Neural progenitor cell (in vitro differentiated cells): Measurements from ENCODE around the gene RNF111. TPM values are rescaled to one million over a fixed set of nuclear protein-coding genes. Genes with fewer than 3 reads are reported as not detected.

Experiments used
- DNase-seq: peaks from one replicate; pipeline ENCODE4 v3.0.0-alpha.2; 2016; ENCODE audit warnings: low spot score
- H2AFZ ChIP-seq: fragments of 200-600 bp; sonication (generic); replicated peaks from 2 replicates; pipeline ENCODE4 v1.6.1; 2016; ENCODE audit warnings: antibody characterized with exemption
- H3F3A ChIP-seq: fragments of 200-600 bp; sonication (generic); 2 replicates; pipeline ENCODE4 v1.6.1; 2016; ENCODE audit warnings: antibody characterized with exemption, low read depth
- H3K27ac ChIP-seq: fragments of 200-600 bp; sonication (generic); 2 replicates; pipeline ENCODE4 v1.5.1; 2016; ENCODE audit warnings: mild to moderate bottlenecking
- H3K27me3 ChIP-seq: fragments of 200-600 bp; sonication (generic); 2 replicates; pipeline ENCODE4 v1.6.1; 2016; ENCODE audit warnings: mild to moderate bottlenecking, moderate library complexity
- H3K36me3 ChIP-seq: fragments of 200-600 bp; sonication (generic); 2 replicates; pipeline ENCODE4 v1.5.1; 2016
- H3K4me1 ChIP-seq: fragments of 200-600 bp; sonication (generic); 2 replicates; pipeline ENCODE4 v1.6.1; 2016; ENCODE audit warnings: mixed run types
- H3K4me2 ChIP-seq: fragments of 200-600 bp; sonication (generic); 2 replicates; pipeline ENCODE4 v1.6.1; 2016
- H3K4me3 ChIP-seq: fragments of 200-600 bp; sonication (generic); 2 replicates; pipeline ENCODE4 v1.5.1; 2016
- H3K79me2 ChIP-seq: fragments of 200-600 bp; sonication (generic); 2 replicates; pipeline ENCODE4 v1.6.1; 2016; ENCODE audit warnings: low read depth
- H3K9ac ChIP-seq: fragments of 200-600 bp; sonication (generic); 2 replicates; pipeline ENCODE4 v1.6.1; 2016
- H3K9me3 ChIP-seq: fragments of 200-600 bp; sonication (generic); 2 replicates; pipeline ENCODE4 v1.5.1; 2016; ENCODE audit warnings: low read depth
- H4K20me1 ChIP-seq: fragments of 200-600 bp; sonication (generic); 2 replicates; pipeline ENCODE4 v1.6.1; 2016; ENCODE audit warnings: low read depth
- H3K27ac Mint-ChIP-seq: 3 replicates; pipeline ENCODE4 v1.8.0; 2021; ENCODE audit warnings: mixed read lengths
- H3K27me3 Mint-ChIP-seq: 2 replicates; pipeline ENCODE4 v1.8.0; 2022; ENCODE audit warnings: low read depth, mild to moderate bottlenecking, inconsistent platforms, moderate library complexity, mixed read lengths; ENCODE audit not compliant: insufficient read depth
- H3K36me3 Mint-ChIP-seq: 3 replicates; pipeline ENCODE4 v1.8.0; 2021; ENCODE audit warnings: mixed read lengths
- H3K4me1 Mint-ChIP-seq: 3 replicates; pipeline ENCODE4 v1.8.0; 2021; ENCODE audit warnings: mixed read lengths
- H3K4me3 Mint-ChIP-seq: 3 replicates; pipeline ENCODE4 v1.8.0; 2021; ENCODE audit warnings: mild to moderate bottlenecking, moderate library complexity, mixed read lengths
- H3K9me3 Mint-ChIP-seq: 3 replicates; pipeline ENCODE4 v1.8.0; 2020; ENCODE audit warnings: mixed read lengths
- EZH2 ChIP-seq: fragments of 200-600 bp; sonication (generic); IDR thresholded peaks from 2 replicates; pipeline ENCODE4 v1.6.1; 2017; ENCODE audit warnings: antibody characterized with exemption, mild to moderate bottlenecking, moderate library complexity
- EZH2phosphoT487 ChIP-seq: fragments of 200-600 bp; sonication (generic); IDR thresholded peaks from 2 replicates; pipeline ENCODE4 v1.6.1; 2017; ENCODE audit warnings: antibody characterized with exemption
- total RNA-seq: library from RNA; depleted of rRNA; stranded (reverse); fragments of >200 nt; gene quantifications from 2 replicates; pipeline ENCODE4 v1.2.3, GENCODE V29; 2015; ENCODE audit warnings: low replicate concordance
- TF ChIP-seq, protein P1 (sequence below): fragments of 200-600 bp; sonication (generic); IDR thresholded peaks from 2 replicates; pipeline ENCODE4 v1.5.1; 2017; ENCODE audit warnings: antibody characterized with exemption, mild to moderate bottlenecking

Gene RNF111
- total RNA-seq, 1 donor from 2014 or later, result 32.3 TPM

DNA sequence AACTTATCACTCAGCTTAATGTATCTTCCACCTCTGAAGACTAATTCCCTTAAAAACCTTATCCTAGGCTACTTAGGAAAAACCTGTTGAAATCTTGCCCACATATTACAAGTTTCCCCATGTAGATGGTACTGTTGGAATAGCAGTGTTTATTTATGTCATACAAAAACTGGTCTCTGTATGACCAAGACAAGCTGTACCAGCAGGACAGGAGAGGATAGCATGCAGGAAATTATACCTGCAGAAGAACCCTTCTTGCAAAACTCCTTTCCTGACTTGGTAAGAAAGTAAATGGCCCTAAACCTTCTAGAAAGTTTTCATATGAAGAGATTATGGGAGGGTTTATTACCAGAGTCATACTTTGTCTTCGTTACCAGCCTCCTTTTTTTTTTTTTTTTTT, 25.3 kb upstream of the RNF111 start:
- H3K4me2 ChIP-seq, result no peak overlapping the region
- no peaks in the 10 kb centered on the region for H3K9me3 ChIP-seq
- Mint-ChIP-seq H3K4me1 (no peaks in the 10 kb centered on the region), H3K36me3 (no peaks in the 10 kb centered on the region), H3K27ac (no peak overlapping the region), H3K4me3 (no peak overlapping the region), H3K27me3 (no peaks in the 10 kb centered on the region), H3K9me3 (no peaks in the 10 kb centered on the region)
- no peaks in the 10 kb centered on the region for H3F3A ChIP-seq
- no peak overlapping the region for H3K4me3 ChIP-seq
- TF ChIP-seq, protein P1, sequence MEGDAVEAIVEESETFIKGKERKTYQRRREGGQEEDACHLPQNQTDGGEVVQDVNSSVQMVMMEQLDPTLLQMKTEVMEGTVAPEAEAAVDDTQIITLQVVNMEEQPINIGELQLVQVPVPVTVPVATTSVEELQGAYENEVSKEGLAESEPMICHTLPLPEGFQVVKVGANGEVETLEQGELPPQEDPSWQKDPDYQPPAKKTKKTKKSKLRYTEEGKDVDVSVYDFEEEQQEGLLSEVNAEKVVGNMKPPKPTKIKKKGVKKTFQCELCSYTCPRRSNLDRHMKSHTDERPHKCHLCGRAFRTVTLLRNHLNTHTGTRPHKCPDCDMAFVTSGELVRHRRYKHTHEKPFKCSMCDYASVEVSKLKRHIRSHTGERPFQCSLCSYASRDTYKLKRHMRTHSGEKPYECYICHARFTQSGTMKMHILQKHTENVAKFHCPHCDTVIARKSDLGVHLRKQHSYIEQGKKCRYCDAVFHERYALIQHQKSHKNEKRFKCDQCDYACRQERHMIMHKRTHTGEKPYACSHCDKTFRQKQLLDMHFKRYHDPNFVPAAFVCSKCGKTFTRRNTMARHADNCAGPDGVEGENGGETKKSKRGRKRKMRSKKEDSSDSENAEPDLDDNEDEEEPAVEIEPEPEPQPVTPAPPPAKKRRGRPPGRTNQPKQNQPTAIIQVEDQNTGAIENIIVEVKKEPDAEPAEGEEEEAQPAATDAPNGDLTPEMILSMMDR, result no peak
- TF ChIP-seq EZH2phosphoT487 (no peak), EZH2 (no peak)
- H3K27me3 ChIP-seq, result no peaks in the 10 kb centered on the region
- H2AFZ ChIP-seq, result no peak overlapping the region
- no peaks in the 10 kb centered on the region for H3K79me2 ChIP-seq
- H4K20me1 ChIP-seq, result no peaks in the 10 kb centered on the region
- no peak for DNase-seq
- H3K4me1 ChIP-seq, result no peaks in the 10 kb centered on the region
- no peak overlapping the region for H3K27ac ChIP-seq
- H3K9ac ChIP-seq, result no peak overlapping the region
- no peaks in the 10 kb centered on the region for H3K36me3 ChIP-seq

DNA sequence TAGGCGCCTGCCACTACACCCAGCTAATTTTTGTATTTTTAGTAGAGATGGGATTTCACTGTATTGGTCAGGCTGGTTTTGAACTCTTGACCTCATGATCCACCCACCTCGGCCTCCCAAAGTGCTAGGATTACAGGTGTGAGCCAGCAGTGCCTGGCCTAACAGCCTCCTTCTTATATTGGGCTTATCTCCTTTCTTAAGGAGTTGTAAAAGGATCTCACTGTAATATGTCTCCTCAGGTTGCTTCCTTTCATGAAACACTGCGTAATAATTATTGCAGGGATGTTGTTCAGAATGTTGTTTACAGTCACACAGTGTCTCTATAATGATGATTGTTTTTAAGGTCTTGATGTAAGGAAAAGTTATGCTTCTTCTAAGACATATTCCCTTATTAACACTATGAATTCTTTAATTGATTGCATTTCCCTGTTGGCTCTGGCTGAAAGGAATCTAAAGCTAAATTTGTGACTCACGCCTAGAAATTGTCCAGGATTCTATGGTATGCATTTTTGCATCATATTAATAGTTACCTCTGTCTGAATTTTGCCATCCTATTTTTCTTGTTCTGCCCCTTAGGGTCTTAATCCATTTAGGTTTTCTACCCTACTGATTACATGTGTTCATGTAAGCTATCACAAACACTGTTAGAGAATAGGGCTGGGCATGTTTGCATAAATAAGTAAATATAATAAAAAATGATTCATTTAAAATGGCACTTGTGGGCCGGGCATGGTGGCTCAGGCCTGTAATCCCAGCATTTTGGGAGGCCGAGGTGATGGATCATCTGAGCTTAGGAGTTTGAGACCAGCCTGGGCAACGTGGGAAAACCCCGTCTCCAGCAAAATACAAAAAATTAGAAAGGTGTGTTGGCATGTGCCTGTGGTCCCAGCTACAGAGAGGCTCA, 24.5 kb upstream of the RNF111 start:
- no peak for TF ChIP-seq EZH2
- TF ChIP-seq, protein P1, result no peak
- TF ChIP-seq EZH2phosphoT487, result no peak
- no peaks in the 10 kb centered on the region for H3K36me3 ChIP-seq
- no peak overlapping the region for H3K27ac ChIP-seq
- H3K4me2 ChIP-seq, result no peak overlapping the region
- Mint-ChIP-seq H3K27ac (no peak overlapping the region), H3K4me3 (no peak overlapping the region), H3K36me3 (no peaks in the 10 kb centered on the region), H3K4me1 (no peaks in the 10 kb centered on the region), H3K9me3 (no peaks in the 10 kb centered on the region), H3K27me3 (no peaks in the 10 kb centered on the region)
- no peaks in the 10 kb centered on the region for H3K79me2 ChIP-seq
- no peak for DNase-seq
- H3K27me3 ChIP-seq, result no peaks in the 10 kb centered on the region
- H3K4me3 ChIP-seq, result no peak overlapping the region
- no peaks in the 10 kb centered on the region for H4K20me1 ChIP-seq
- no peak overlapping the region for H2AFZ ChIP-seq
- no peaks in the 10 kb centered on the region for H3K9me3 ChIP-seq
- H3K4me1 ChIP-seq, result no peaks in the 10 kb centered on the region
- H3F3A ChIP-seq, result no peaks in the 10 kb centered on the region
- H3K9ac ChIP-seq, result no peak overlapping the region

DNA sequence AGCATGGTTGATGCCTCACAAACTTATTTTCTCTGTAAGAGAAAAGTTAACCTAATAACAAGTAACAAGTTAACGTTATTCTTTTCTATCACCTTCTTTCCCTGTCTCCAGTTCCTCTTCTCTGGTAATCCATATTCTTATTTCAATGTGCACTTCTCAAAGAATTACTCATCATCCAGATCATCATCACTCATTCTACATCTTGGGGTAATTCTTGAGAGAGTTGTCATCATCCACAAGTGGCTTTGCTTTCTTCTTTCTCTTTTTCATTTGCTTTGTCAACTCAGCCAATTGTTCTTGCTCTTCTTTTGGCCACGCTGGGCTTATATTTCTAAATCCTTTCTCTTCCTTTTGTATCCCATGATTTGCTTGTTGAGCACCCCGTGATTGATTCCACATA, 20.8 kb upstream of the RNF111 start:
- no peaks in the 10 kb centered on the region for H3K36me3 Mint-ChIP-seq

More for the DNA sequence above, 20.8 kb upstream of the RNF111 start:
- Histone ChIP-seq H3K4me1 (no peaks in the 10 kb centered on the region), H3K27ac (no peak overlapping the region), H3K9me3 (no peaks in the 10 kb centered on the region), H3K36me3 (no peaks in the 10 kb centered on the region), H4K20me1 (no peaks in the 10 kb centered on the region), H3K79me2 (no peaks in the 10 kb centered on the region), H3F3A (no peaks in the 10 kb centered on the region), H3K4me2 (no peak overlapping the region), H3K27me3 (no peaks in the 10 kb centered on the region), H3K4me3 (no peak overlapping the region), H2AFZ (no peak overlapping the region), H3K9ac (no peak overlapping the region)
- TF ChIP-seq, protein P1, result no peak
- no peak for TF ChIP-seq EZH2
- no peak for TF ChIP-seq EZH2phosphoT487
- Mint-ChIP-seq H3K9me3 (no peaks in the 10 kb centered on the region), H3K27me3 (no peaks in the 10 kb centered on the region), H3K4me1 (no peaks in the 10 kb centered on the region), H3K27ac (no peak overlapping the region), H3K4me3 (no peak overlapping the region)
- DNase-seq, result no peak
